Activated gamma-delta T cell treated with Interleukin-2 at 50 U/mL for 16 hours (primary cell): ENCODE results near the gene CLEC16A.

Experiments used
- DNase-seq: peaks from one replicate; pipeline ENCODE4 v3.0.0-alpha.2; 2020

CLEC16A gene

DNA sequence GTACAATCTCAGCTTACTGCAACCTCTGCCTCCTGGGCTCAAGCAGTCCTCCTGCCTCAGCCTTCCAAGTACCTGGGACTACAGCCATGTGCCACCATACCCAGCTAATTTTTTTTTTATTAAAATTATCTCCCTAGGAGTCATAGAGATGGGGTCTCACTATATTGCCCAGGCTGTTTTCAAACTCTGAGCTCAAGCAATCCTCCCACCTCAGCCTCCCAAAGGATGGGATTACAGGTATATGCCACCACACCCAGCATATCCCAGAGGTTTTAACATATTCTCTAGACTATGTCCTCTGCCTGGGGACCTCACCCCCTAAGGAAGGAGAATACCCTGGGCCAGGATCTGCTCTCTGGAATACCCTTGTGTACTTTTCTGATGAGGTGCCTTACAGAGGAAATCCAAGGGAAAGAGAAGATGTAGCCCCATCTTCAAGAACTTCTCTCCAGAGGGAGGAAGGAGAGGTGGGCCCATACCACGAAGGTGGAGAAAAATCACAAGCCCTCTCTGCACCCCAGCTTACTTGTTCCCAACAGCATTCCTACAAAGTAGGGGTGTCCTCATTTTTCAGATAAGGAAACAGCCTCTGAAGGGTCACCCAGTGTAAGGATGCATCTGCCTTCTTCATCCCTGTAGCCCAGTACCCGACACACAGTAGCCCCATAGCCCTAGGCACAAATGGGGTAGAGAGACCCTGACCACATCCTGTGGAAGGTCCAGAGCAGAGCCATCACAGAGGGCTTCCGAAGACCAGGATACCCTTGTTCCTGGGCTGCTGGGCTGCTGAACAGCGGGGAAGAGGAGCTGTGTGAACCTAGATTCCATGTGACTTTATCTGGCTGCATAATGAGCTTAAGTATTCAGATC is 160.0 kb downstream of the CLEC16A start:
- no peak for DNase-seq

DNA sequence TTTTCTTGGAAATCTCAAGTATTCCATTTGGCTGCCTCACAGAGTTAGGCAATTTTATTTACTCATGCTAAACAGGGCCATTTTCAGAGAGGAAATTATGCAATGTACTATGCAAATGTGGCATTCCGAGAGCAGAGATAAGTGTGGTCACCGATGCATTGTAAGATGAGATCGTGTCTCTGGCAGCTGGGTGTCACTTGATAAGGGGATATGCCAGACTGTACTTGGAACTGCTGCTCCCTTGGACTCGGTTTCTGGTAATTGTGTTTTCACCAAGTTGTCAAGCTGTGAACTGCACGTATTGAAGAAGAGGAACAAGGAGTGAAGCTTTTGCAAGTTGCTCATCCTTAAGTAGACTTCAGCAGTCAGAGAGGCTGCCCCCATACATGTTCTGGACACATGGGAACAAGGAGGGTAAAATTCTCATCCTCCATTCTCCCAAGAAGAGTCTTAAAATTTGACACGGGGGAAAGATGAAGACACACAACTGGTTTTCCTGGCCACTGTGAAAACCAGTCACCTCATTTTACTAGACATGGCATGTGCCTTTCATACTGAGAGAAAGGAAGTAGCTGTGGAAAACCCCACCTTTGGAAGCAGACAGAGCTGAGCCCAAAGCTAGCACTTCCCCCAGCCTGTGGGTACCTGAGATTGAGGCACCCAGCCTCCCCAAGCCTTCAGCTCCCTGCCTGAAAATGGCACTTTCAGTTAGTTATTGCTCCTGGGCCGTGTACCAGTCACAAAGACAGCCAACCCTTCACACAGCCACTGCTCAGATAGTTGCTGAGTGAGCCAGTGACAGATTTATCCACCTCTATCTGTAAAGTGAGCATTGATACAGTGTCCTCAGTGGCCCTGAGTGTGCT is 160.9 kb downstream of the CLEC16A start:
- DNase-seq, result no peak

DNA sequence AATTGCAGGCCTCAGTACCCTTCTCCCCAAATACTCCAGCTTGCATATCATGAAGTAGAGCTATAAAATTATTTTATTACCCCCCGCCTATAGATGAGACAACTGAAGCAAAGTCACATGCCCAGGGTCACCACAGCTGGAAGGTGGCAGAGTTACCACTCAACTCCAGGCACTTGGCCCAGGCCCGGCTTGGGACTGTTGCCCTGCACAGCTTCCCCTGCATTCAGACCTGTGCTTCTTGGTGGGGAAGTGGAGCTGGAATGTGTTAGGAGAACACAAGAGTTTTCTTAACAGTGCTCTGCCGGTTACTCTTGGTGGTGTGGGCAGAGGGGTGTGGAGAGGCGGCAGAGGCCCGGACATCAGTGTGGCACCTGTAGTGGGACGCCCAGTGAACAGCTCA is 162.4 kb downstream of the CLEC16A start:
- DNase-seq, result no peak

- DNase-seq, result no peak
Observed at GRCh38 chr16:11107780-11108465, 163.6 kb downstream of the CLEC16A start.

GRCh38 chr16:11108466-11108805 is 164.1 kb downstream of the CLEC16A start:
- DNase-seq, result no peak

GRCh38 chr16:11109566-11109965 is 165.2 kb downstream of the CLEC16A start:
- no peak for DNase-seq

- DNase-seq, result no peak
Observed at GRCh38 chr16:11111150-11111549, 166.8 kb downstream of the CLEC16A start.

GRCh38 chr16:11111856-11112634 is 167.7 kb downstream of the CLEC16A start:
- no peak for DNase-seq

- DNase-seq, result no peak
Observed at GRCh38 chr16:11112723-11113348, 168.5 kb downstream of the CLEC16A start.

DNA sequence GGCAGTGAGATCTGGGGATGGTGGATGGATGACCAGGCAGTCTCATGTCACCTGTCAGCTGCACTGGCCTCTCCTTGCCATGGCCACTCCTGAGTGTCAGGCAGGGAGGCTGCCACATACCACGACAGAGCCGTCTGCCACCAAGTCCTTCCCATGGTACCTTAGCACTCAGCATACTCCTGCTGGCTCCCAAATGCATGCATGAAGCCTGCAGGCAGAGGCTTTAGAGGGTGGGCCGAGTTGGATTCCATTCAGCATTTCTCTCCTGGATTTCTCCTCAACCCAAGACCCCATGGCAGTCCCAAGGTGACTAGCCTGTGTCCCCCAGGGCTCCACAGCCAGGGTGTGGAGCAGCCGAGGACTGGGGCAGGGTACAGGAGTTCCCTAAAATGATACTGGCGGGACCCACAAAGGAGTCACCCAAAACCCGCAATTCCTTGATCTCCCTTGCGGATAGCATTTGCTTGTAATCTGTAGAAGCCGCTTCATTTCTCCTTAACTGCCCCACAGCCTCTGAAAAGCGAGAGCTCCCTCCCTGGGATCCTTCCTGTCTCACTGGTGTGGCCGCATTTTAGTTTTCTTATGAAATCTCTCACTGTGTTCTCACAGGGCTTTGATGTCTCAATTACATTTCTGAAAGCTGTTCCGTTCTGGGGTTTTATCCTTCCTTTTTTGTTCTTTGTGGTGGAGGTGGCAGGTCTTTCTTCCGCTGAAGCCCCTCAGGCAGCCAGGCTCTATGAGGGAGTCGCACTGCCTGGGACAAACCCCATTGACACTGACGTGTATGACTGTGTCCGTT is 170.2 kb downstream of the CLEC16A start:
- DNase-seq, result no peak

GRCh38 chr16:11117576-11118211 is 173.3 kb downstream of the CLEC16A start:
- no peak for DNase-seq

GRCh38 chr16:11118479-11118878 is 174.1 kb downstream of the CLEC16A start:
- DNase-seq, result no peak

DNA sequence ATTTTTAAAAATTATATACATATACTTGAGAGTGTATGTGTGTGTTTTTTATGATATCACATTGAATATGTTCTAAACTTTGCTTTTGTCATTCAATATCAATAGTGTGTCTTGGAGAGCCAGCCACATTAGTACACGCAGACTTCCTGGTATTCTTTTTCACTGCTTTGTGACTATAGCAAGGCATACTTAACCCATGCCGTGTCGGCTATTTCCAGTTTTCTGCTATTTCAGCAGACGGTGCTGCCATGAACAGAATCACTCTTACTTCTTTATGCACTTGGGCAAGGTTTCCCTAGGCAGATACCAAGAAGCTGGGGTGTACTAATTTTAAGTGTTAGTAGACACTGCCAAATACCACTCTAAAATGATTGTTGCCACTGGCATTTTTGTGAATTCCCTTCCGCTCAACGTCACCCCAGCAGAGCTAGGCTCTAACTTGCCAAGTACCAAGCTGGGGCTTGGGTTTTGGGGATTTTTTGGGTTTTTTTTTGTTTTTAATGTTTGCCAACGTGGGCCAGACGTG is 176.8 kb downstream of the CLEC16A start:
- no peak for DNase-seq

DNA sequence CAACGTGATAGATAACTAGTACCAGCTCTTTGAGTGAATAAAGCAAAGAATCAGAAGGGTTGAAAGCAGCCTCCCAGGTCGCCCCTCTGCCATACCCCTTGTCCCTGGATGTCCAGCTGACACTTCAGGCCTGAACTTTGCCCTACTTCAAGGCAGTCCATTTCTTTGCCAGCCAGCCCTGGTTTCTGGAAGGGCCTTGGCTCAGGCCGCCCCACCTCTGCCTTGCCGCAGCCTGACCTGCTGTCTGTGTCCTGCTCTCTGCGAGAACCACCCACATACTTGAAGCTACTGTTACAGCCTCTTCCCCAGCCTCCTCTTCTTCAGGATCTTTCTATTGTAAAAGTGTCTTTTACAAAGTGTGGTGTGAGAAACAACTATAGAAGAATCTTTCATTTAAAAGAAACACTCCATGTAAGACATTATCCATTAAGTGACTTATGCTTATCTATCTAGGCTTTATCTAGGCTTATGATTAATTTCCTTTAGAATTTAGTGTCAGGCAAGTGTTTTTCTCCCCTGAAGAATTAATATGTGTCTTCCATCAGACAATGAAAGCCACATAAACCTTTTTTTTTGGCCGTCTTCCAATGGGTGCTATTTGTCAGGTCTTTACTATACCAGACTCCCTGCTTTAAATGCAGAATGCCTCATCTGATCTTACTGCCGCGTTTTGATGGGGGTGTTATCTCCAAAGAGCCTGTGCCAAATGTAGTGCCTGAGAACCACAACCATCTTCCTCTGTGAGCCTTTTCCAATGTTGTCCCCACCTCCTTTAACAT is 177.7 kb downstream of the CLEC16A start:
- no peak for DNase-seq

DNA sequence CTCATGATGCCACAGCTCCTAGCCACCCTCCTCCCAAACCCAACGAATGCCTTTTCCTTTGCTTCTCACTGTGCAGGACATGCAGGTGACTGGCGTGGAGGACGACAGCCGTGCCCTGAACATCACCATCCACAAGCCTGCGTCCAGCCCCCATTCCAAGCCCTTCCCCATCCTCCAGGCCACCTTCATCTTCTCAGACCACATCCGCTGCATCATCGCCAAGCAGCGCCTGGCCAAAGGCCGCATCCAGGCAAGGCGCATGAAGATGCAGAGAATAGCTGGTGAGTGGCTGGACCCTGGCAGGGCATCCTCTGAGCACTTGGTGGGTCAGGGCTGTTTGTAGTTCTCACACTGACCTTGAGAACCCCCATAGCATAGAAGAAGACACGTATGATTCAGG is 179.3 kb downstream of the CLEC16A start:
- no peak for DNase-seq

DNA sequence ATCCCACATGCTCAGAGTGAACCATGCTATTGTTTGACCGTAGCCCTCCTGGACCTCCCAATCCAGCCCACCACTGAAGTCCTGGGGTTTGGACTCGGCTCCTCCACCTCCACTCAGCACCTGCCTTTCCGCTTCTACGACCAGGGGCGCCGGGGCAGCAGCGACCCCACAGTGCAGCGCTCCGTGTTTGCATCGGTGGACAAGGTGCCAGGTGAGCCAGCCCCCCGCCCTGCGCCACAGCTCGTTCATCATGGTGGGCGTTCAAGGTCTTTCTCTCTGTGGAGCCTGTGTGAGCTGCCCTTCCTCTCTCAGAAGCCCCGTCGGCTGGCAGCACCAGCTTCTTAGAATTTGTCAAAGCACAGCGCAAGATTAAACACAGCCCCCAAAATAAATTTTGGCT is 181.6 kb downstream of the CLEC16A start:
- DNase-seq, result no peak

DNA sequence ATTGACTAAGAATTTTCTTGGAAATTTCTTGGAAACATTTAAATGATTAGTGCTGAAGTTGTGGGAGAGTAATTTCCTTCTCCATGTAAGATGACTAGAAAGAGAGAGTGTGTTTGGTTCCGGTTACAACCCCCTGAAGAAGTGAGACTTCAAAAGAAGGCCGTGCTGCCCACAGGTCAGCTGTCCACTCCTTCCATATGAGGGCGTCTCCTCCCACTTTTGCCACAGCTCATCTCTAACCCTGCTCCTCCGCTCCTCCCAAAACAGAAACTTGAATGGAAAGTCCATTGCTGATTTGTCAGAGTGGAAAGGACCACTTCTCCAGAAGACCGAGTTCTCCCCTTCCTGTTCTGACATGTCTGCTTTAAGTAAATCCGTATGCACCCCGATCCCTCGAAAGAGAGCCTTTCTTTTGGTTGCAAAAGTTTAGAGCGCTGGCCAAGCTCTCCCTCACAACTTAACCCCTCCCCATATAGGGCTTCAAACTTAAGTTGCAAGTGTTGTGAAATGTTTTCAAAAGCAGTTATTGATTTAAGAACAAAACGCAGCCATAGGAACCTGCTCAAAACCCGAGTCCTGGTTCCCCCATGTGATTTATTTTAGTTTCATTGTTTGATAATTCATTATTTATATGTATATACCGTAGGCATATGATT is 182.2 kb downstream of the CLEC16A start:
- DNase-seq, result no peak

GRCh38 chr16:11127610-11128195 is 183.3 kb downstream of the CLEC16A start:
- no peak for DNase-seq
